GM21576 (cell line): ENCODE measurements around the gene NR1H3.

Experiments used
- ATAC-seq: cut with Tn5 transposase; IDR thresholded peaks from one replicate; pipeline ENCODE4 v1.9.1; 2021; ENCODE audit warnings: mild to moderate bottlenecking, moderate library complexity; ENCODE audit not compliant: unreplicated experiment

The NR1H3 gene

DNA sequence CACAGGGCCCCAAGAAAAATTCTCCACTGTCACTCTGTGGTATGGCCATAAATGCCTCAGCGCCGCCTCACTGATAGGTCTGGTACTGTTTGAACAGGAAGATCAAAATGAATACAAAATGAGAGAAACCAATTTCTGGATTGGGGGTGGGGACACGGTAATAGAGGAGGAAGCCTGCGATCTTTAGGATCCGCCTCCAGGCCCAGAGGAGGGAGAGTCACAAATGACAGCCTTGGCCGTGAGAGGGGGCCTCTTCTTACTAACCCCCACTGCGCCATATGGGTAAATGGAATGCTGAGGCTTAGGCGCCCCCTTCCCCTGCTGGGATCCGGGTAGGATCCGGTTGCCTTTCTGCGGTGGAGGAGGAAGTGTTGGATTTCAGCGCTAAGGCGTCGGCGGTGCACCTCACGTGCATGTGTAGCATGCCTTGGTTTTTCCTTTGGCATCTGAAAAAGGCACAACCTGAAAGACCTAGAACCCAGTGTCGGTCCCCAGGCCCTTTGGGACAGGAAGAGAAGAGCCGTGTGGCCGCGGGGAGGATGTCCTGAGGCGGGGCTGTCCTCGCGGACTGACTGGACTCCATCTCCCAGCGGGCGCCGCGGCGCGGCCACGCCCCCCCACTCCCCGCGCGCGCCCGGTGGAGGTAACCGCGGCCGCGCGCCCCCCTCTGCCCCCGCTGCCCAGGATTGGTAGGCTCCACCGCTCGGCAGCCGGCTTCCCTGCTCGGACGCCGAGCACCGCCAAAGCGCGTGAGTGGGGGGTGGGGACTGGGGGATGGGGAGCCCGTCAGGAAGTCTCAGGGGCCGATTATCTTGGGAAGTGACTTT lies 11.4 kb downstream of the NR1H3 start:
- ATAC-seq, result peak; percentile 47

DNA sequence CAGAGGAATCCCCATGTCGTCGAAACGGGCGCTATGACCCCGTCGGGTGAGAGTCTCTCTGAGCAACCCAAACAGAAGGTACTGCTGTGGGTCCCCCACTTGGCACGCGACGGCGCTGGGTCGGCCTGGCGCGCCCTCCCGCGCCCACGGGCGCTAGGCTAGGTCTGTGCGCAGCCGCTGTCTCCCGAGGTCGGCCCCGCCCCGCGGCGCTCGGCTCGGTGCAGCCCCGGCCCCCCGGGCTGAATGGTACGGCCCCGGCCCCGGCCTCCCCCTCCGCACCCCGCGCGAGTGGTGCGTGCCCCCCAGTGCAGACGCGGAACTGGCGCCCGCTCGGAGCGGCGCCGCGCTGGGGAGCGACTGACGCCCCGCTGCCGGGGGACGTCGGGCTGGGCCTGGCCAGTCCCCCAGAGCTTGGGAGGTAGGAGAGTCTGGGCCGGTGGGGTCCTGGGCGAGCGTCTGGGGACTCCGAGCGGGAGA lies 12.1 kb downstream of the NR1H3 start, which contains the start of gene MADD:
TSS of gene MADD (plus strand) at position 305 of the 477 bp plus-strand sequence.
- ATAC-seq, result peak; percentile 64

DNA sequence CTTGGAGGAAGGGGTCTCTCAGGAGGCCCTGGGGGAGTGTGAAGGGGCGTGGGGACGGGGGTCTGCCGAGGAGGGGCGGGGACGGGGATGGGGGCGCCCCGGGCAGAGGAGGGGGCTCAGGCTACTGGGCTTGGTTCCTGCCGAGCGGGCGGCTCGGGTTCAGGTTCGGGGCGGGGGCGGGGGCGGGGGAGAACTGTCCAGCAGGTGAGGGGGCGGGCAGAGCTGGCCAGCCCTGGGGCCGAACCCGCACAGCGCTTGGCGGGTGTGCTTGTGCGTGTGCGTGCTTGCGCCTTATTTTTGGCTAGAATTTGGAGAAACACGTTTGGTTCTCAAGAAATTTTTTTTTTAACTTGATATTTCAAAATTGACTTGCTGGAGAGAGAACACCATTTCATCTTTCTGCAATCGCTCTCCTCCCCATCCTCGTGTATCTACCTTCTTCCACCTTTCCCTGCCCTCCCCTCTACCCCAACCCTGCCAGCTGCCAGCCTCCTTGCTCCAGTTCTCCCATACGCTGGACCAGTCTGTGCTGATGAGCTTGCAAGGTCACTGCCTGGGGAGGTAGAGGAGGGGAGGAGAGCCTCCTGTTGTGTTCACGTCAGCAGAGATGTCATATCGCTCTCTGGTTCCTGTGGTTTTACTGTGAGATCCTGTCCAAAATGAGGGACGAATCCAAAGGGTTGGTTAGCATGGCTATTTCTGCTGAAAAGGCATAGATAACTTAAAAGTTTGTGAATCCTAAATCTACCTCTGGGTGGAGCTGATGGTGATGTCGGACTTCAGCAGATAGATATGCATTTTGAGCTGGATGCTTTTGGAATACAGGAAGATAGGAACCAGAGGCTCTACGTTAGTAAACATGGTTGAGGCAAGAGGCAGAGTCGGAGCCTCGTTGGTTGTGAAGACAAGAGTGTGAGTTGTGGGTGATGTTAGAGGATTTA lies 12.8 kb downstream of the NR1H3 start:
- no peak for ATAC-seq

DNA sequence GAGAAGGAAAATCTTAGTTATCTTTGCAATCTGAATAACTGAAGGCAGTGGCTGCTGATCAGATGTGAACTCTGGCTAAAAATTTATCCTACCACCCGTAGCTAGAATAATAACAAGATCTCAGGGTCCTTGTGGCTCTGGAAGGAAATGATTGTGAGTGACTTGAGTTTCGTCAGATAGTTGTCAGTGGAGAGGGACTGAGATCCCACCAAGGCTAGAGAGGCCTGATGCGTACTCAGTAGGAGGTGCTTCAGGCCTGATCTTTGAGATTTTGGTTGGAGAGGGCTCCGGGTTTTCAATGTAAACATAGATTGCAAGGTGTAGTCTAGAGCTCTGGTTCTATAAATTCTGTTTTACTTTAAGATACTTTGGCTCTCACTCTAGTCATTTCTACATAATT lies 13.5 kb downstream of the NR1H3 start:
- ATAC-seq, result no peak

DNA sequence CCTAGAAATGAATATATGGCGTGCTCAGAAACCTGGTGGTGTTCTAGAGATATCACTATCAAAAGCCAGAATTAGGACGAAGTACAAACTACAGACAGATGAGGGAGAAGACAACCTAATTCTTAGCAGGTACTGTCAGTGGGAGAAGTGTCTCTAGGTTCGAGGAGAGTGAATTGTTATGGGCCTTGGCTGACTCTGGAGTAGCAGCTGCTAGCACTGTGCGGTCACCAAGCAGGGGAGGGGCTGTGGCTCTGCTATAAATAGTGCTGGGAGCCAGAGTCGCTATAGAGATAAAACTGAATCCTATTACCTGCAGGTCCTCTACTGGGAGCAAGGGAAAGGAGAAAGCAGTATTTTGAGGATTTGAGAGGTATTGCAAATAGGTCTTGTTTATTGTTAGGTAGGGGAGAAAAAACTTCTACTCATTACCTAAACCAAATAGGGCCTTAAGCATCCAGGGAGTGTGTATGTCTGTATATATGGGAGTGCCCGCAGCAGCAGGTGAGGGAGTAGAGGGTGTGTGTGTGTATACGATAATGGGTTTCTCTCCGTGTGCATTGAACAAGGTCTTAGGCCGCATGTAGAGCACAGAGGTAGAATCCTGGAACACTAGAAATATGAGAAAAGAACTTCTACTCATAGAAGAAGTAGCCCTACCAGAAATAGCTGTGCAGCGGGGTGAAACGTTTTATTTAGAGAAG lies 14.3 kb downstream of the NR1H3 start:
- ATAC-seq, result no peak

DNA sequence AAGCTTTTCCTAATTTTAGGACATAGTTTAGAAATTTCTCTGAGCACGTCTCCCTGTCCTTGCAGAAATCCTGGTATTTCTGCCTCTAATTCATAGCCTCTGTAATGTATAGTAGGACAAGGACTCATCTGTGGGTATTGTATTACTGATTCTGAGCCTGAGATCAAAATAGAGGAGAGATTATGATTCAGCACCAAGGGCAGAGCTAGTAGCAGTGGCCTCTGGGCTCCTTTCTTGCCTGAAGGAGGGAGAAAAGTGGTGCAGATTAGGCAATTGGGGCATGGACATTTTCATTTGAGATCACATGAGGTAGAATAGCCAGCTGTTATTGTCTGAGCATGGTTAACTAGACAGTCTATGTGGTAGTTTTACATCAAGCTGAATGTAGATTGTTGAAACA lies 14.9 kb downstream of the NR1H3 start:
- ATAC-seq, result no peak

DNA sequence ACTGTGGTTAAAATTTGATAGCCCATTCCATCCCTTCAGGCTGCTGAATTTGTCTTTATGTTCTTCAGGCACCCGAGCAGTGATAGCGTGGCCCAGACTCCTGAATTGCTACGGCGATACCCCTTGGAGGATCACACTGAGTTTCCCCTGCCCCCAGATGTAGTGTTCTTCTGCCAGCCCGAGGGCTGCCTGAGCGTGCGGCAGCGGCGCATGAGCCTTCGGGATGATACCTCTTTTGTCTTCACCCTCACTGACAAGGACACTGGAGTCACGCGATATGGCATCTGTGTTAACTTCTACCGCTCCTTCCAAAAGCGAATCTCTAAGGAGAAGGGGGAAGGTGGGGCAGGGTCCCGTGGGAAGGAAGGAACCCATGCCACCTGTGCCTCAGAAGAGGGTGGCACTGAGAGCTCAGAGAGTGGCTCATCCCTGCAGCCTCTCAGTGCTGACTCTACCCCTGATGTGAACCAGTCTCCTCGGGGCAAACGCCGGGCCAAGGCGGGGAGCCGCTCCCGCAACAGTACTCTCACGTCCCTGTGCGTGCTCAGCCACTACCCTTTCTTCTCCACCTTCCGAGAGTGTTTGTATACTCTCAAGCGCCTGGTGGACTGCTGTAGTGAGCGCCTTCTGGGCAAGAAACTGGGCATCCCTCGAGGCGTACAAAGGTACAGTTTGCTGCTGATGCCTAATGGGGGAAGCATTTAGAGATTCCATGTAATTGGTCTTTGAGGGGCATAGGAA lies 16.9 kb downstream of the NR1H3 start:
- ATAC-seq, result no peak

DNA sequence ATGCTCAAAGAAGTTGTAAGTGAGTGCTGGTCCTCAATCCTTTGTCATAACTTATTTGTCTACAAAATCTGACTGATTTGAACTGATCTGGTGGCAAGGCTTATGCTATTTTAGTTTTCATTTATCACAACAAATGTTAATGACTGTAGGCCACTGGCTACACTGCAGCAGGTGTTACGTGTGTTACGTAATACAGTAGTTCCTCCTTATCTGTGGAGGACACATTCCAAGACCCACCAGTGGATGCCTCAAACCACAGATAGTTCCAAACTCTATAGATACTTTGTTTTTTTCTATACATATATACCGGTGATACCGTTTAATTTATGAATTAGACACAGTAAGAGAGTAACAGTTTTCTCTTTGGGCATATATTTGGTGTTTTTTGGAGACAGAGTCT lies 19.1 kb downstream of the NR1H3 start:
- ATAC-seq, result no peak

DNA sequence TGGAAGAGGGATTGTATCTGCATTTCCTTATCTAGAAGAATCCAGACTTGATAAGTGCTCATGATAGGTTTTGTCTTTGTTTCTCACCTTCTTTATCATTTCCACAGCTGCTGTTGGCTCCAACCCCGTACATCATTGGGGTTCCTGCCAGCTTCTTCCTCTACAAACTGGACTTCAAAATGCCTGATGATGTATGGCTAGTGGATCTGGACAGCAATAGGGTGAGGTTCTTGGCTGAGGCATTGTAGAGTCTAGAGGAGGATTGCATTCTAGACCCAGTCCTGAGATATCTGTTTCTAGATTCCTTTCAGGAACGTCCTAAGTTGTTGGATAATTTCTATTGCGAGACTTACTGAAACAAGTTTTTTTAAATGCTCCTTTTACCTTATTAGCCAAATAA lies 20.3 kb downstream of the NR1H3 start:
- no peak for ATAC-seq

DNA sequence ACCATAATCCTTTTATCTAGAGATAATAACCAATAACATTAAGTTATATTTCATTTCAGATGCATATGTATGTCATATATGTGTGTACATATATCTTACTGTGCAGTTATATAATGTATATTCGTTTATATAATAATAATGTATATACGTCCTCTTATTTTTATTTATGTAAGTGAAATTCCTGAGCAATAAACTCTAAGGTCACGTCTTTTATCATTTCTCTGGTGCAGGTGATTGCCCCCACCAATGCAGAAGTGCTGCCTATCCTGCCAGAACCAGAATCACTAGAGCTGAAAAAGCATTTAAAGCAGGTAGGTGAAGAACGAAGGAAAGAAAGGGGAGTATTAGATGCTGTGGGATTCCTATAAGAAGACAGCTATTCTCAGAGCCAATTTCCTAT lies 21.0 kb downstream of the NR1H3 start:
- ATAC-seq, result no peak

DNA sequence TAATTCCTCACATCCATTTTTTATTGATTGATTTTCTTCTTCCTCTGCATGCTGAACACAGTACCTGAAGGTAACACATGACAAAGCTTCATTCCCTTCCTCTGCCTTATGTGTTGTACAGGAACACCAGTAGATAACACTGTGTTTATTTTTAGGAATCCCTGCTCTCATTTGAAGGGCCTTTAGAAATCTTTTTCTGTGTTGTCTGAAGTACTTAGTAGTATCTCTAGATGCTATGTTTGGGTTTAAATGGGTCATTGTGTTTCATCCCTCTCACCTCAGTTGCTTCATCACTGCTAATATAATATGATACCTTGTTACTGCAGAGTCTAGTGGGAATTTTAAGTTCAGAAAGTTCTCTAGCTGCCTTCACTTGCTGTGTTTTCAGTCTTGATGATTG lies 22.3 kb downstream of the NR1H3 start:
- ATAC-seq, result no peak

DNA sequence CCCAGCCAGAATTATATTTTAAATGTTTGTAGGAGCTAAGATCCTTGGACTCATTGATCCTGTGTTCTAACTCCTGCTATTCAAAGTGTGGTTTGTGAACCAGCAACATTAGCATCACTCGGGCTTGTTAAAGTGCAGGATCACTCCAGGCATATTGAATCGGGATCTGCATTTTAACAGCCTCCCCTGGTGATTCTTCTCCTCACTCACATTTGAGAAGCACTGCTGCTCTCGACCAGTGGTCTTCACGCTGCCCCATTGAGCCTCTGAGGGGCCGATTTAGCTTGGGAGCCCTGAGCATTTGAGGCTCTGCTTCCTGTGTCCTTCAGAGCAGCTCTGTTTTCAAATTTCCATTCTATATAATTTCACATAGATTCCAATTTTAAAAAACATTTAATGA lies 23.1 kb downstream of the NR1H3 start:
- no peak for ATAC-seq

DNA sequence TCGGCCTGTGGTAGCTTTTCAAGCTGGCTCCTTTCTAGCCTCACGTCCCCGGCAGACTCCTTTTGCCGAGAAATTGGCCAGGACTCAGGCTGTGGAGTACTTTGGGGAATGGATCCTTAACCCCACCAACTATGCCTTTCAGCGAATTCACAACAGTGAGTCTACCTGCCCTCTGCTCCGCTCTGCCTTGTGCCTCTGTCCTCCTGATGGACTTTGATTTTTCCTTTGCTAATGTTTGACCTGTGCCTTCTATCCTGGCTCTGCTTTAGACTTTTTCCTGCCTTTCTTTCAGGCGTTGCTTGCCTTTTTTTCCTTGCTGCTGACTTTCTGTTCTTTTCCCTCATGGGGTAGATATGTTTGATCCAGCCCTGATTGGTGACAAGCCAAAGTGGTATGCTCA lies 24.7 kb downstream of the NR1H3 start:
- no peak for ATAC-seq

DNA sequence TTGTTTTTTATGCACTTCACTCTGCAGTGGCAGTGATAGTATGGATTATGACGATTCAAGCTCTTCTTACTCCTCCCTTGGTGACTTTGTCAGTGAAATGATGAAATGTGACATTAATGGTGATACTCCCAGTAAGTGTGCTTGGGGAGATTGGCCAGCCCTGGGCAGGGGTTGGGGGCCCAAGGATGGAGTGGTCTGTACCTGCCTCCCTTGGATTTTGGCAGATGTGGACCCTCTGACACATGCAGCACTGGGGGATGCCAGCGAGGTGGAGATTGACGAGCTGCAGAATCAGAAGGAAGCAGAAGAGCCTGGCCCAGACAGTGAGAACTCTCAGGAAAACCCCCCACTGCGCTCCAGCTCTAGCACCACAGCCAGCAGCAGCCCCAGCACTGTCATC lies 26.4 kb downstream of the NR1H3 start:
- no peak for ATAC-seq

DNA sequence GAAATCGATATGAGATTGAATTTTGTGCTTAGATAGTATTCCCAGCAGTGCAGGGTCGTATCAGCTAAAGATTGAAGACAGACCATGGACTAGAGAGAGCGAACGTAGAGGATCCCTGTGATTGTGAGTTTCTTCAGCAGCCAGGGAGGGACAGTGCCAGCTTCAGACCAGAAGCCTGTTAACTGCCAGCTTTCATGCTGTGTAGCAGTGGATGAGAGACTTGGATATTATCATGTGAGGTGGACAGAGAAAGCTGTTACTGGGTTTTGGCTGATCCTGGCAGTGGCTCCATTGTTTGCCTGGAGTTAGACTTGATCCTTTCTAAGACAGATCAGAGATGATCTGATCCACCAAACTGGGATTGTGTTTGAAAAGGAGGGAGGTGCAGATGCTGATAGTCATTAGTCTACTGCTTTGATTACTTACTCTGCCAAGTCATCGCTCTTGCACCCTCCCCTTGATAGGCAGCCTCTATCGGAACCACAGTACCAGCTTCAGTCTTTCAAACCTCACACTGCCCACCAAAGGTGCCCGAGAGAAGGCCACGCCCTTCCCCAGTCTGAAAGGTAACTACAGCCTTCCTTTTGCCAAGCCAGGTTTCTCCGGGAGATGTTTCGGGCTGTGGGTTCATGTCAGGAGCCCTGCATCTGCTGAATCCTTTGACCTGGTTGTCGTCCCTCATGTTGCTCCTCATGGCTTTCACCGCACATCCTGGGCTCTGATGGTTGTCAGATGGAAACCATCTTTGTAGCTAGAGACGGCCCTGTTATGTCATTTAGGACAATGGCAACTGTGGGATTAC lies 28.4 kb downstream of the NR1H3 start:
- no peak for ATAC-seq

DNA sequence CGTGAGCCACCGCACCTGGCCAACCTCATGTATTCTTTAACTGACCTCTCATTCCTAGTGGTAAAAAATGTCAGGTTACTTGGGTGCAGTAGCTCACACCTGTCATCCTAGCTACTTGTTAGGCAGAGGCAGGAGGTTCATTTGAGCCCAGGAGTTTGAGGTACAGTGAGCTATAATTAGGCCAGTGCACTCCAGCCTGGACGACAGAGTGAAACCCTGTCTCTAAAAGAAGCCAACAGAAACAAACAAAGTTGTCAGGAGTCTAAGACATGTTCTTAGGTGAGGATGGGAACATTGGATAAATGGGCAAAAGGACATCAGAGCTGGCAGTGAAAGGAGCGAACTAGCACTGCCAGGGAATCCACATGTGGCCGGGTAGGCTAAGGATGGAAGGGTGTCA lies 30.3 kb downstream of the NR1H3 start:
- no peak for ATAC-seq

DNA sequence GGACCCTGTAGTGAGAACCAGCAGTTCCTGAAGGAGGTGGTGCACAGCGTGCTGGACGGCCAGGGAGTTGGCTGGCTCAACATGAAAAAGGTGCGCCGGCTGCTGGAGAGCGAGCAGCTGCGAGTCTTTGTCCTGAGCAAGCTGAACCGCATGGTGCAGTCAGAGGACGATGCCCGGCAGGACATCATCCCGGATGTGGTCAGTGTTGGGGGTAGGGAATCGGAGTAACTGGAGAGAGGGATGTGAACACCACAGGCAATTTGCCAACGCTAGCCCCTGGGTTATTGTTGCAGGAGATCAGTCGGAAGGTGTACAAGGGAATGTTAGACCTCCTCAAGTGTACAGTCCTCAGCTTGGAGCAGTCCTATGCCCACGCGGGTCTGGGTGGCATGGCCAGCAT lies 32.1 kb downstream of the NR1H3 start:
- ATAC-seq, result no peak

DNA sequence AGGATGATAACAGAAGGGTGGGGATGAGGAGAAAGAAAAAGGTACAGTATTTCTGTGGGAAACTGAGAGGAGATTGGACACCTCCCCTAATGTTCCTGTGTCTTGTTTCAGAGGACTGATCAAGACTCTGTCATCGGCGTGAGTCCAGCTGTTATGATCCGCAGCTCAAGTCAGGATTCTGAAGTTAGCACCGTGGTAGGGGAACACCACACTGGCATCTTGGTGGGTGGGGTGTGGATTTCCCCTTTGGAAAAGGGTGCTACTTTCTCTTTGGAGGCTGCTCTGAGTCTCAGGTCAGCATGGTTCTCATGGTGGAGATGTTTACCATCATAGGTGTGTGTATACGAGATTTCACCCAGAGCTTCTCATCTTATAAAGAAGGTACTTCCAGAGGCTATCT lies 37.6 kb downstream of the NR1H3 start:
- no peak for ATAC-seq

DNA sequence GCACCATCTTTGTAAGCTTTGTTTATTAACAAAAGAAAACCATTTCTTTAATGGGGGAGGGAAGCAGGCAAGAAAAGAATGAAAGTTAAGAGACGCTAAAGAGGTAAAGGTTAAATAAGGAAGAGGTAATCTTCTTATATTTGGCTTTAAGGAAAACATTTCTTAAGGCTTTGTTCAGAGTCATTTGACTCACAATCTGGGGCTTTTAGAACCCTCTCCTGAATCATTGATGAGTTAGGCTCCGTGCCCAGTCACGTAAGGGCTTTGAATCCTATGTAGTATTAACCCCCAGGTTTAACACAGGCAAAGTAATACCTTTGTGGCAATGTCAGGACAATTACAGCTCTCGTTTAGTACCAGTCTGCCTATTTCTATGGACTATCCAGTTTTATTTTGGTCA lies 38.2 kb downstream of the NR1H3 start:
- no peak for ATAC-seq

DNA sequence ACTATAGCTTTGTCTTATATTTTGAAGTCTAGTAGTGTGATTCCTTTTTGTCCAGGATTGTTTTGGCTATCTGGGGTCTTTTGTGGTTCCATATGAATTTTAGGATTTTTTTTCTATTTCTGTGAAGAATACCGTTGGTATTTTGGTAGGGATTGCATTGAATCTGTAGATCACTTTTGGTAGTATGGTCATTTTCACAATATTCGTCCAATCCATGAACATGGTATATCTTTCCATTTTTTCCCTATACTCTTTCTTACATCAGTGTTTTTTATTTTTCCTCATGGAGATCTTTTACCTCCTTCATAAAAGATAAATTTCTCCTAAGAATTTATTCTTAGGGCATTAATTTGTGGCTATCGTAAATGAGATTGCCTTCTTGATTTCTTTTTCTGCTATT lies 41.3 kb downstream of the NR1H3 start:
- no peak for ATAC-seq
